Epithelial cell of proximal tubule (primary cell): ENCODE data around the gene LTC4S. TPM values are rescaled to one million over a fixed set of nuclear protein-coding genes. Genes with fewer than 3 reads are reported as not detected.

ENCODE experiments used
- DNase-seq: peaks from one replicate; pipeline ENCODE4 v3.0.0-alpha.2; 2011; ENCODE audit warnings: low read depth
- H3K4me3 ChIP-seq: 2 replicates; pipeline ENCODE4 v1.5.1; 2011; ENCODE audit warnings: low read depth, mild to moderate bottlenecking, low read length
- CTCF ChIP-seq: conservative IDR thresholded peaks from 2 replicates; pipeline ENCODE4 v1.5.1; 2012; ENCODE audit warnings: low read depth, mild to moderate bottlenecking, low read length
- total RNA-seq: library from RNA; depleted of rRNA; stranded (reverse); fragments of >200 nt; gene quantifications from 2 replicates; pipeline ENCODE4 v1.2.3, GENCODE V29; 2015

Gene LTC4S
- total RNA-seq, 1 donor from 2014 or later: 9.1 TPM

GRCh38 chr5:179828756-179829421, 35.1 kb downstream of the LTC4S start:
- H3K4me3 ChIP-seq: no peak overlapping the region
- TF ChIP-seq CTCF: no peak
- DNase-seq: no peak

- H3K4me3 ChIP-seq: no peak overlapping the region
- TF ChIP-seq CTCF: no peak
- no peak for DNase-seq
Observed at GRCh38 chr5:179829732-179830435, 36.1 kb downstream of the LTC4S start.

- no peak for TF ChIP-seq CTCF
- no peak overlapping the region for H3K4me3 ChIP-seq
- DNase-seq: no peak
Observed at GRCh38 chr5:179830818-179831468, 37.2 kb downstream of the LTC4S start.

- H3K4me3 ChIP-seq: no peak overlapping the region
- DNase-seq: no peak
- TF ChIP-seq CTCF: no peak
Observed at GRCh38 chr5:179832039-179832745, 38.4 kb downstream of the LTC4S start.

- no peak for TF ChIP-seq CTCF
- DNase-seq: no peak
- no peak overlapping the region for H3K4me3 ChIP-seq
Observed at GRCh38 chr5:179833056-179833708, 39.4 kb downstream of the LTC4S start.

- TF ChIP-seq CTCF: no peak
- no peak for DNase-seq
- H3K4me3 ChIP-seq: no peak overlapping the region
Observed at GRCh38 chr5:179833709-179834070, 39.9 kb downstream of the LTC4S start.
